CD4-positive, alpha-beta T cell (primary cell): ENCODE measurements around the gene YPEL5. TPM values are rescaled to one million over a fixed set of nuclear protein-coding genes. Genes with fewer than 3 reads are reported as not detected.

Experiments used
- ATAC-seq: fragments of 200-7000 bp; cut with Tn5 transposase; one replicate; pipeline ENCODE4 v1.10.0; 2022; ENCODE audit warnings: mild to moderate bottlenecking; ENCODE audit not compliant: poor library complexity
- CTCF ChIA-PET: fragments of 350-600 bp; sonication (Branson Sonifier 250); formaldehyde crosslinking; loops from one replicate; lab custom pipeline; 2021; ENCODE audit warnings: antibody characterized with exemption, inconsistent platforms; lab: Charles Lee
- POLR2A ChIA-PET: fragments of 350-600 bp; sonication (Branson Sonifier 250); formaldehyde crosslinking; loops from one replicate; lab custom pipeline; 2021; ENCODE audit warnings: antibody characterized with exemption, inconsistent platforms; lab: Charles Lee
- DNase-seq, 14 experiments: peaks; one replicate each; pipeline ENCODE4 v3.0.0-alpha.2; 2013 to 2020; ENCODE audit warnings: mixed read lengths in 2 of 14
- H3K27ac ChIP-seq, 2 donors: one replicate each; pipeline versions ENCODE4 v1.5.1 to v1.7.0; 2013; ENCODE audit warnings: low read length in 2 of 2, low read depth in 1 of 2, mild to moderate bottlenecking in 1 of 2
- H3K27me3 ChIP-seq, 2 experiments: 1 replicate in 1 of 2; 2 replicates in 1 of 2; pipeline versions ENCODE4 v1.6.1 to v1.7.0; 2013; ENCODE audit warnings: low read length in 2 of 2, control low read depth in 1 of 2, mild to moderate bottlenecking in 1 of 2, moderate library complexity in 1 of 2; ENCODE audit not compliant: insufficient read depth in 2 of 2, control insufficient read depth in 1 of 2
- H3K36me3 ChIP-seq: one replicate; pipeline ENCODE4 v1.6.1; 2013; ENCODE audit warnings: low read length, control low read depth; ENCODE audit not compliant: insufficient read depth
- H3K4me1 ChIP-seq: one replicate; pipeline ENCODE4 v1.6.1; 2013; ENCODE audit warnings: low read length, control low read depth; ENCODE audit not compliant: insufficient read depth
- H3K4me3 ChIP-seq: one replicate; pipeline ENCODE4 v1.5.1; 2013; ENCODE audit warnings: mild to moderate bottlenecking, low read length, moderate library complexity
- H3K9me3 ChIP-seq, 2 experiments: 1 replicate in 1 of 2; 2 replicates in 1 of 2; pipeline versions ENCODE4 v1.6.1 to v1.7.0; 2013; ENCODE audit warnings: low read length in 2 of 2, mild to moderate bottlenecking in 2 of 2, control low read depth in 1 of 2, moderate library complexity in 1 of 2; ENCODE audit not compliant: control insufficient read depth in 1 of 2, insufficient read depth in 1 of 2
- H3K27ac Mint-ChIP-seq: one replicate; pipeline ENCODE4 v1.8.0; 2020; ENCODE audit warnings: mixed read lengths
- H3K27me3 Mint-ChIP-seq: one replicate; pipeline ENCODE4 v1.8.0; 2021; ENCODE audit warnings: mixed read lengths
- H3K36me3 Mint-ChIP-seq: one replicate; pipeline ENCODE4 v1.8.0; 2021; ENCODE audit warnings: low read depth, mixed read lengths
- H3K4me1 Mint-ChIP-seq: one replicate; pipeline ENCODE4 v1.8.0; 2021; ENCODE audit warnings: low read depth, mixed read lengths
- H3K4me3 Mint-ChIP-seq: one replicate; pipeline ENCODE4 v1.8.0; 2020; ENCODE audit warnings: mild to moderate bottlenecking, mixed read lengths
- H3K9me3 Mint-ChIP-seq: one replicate; pipeline ENCODE4 v1.8.0; 2020; ENCODE audit warnings: mixed read lengths
- CTCF ChIP-seq: fragments of 200-600 bp; IDR thresholded peaks from one replicate; pipeline ENCODE4 v1.8.0; 2022; ENCODE audit warnings: antibody characterized with exemption, mild to moderate bottlenecking
- intact Hi-C, 2 experiments: fragments of 100-400 bp; cut with DNase I in 1 of 2; cut with micrococcal nuclease in 1 of 2; formaldehyde crosslinking; loops; one replicate each; pipeline versions ENCODE4 v1.15.1 to v1.9.0; 2023 to 2025; cut with DNase I, micrococcal nuclease
- total RNA-seq, 174 experiments: library from RNA in 2 of 174; stranded (reverse) in 2 of 174; gene quantifications; one replicate each; pipeline ENCODE4 v1.2.3 and lab custom pipeline; 2021 to 2026

The YPEL5 gene
- total RNA-seq, 2 experiments from 2014 or later, result 932 to 972 TPM

GRCh38 chr2:30108192-30108591 lies 38.6 kb upstream of the YPEL5 start:
- no peak overlapping the region for H3K4me3 ChIP-seq
- Mint-ChIP-seq H3K9me3 (no peaks in the 10 kb centered on the region), H3K27me3 (peaks cover 5% of the 10 kb centered on the region), H3K27ac (no peak overlapping the region), H3K4me3 (no peak overlapping the region), H3K36me3 (no peaks in the 10 kb centered on the region), H3K4me1 (no peaks in the 10 kb centered on the region)
- no peaks in the 10 kb centered on the region for H3K27me3 ChIP-seq
- intact Hi-C loops, result no loop called here
- no peak for DNase-seq
- no peaks in the 10 kb centered on the region for H3K36me3 ChIP-seq
- H3K4me1 ChIP-seq, result no peaks in the 10 kb centered on the region
- no peaks in the 10 kb centered on the region for H3K9me3 ChIP-seq
- no peak for TF ChIP-seq CTCF
- H3K27ac ChIP-seq, result no peak overlapping the region
- ChIA-PET CTCF (no interaction called here), POLR2A (no interaction called here)
- ATAC-seq, result no peak

- Mint-ChIP-seq H3K4me3 (no peak overlapping the region), H3K4me1 (no peaks in the 10 kb centered on the region), H3K9me3 (no peaks in the 10 kb centered on the region), H3K36me3 (no peaks in the 10 kb centered on the region), H3K27me3 (no peaks in the 10 kb centered on the region), H3K27ac (no peak overlapping the region)
- no peaks in the 10 kb centered on the region for H3K4me1 ChIP-seq
- DNase-seq (no peak), ATAC-seq (no peak)
- H3K36me3 ChIP-seq, result no peaks in the 10 kb centered on the region
- ChIA-PET POLR2A (no interaction called here), CTCF (no interaction called here)
- H3K9me3 ChIP-seq, result no peaks in the 10 kb centered on the region
- no peak for TF ChIP-seq CTCF
- H3K27ac ChIP-seq, result no peak overlapping the region
- no peak overlapping the region for H3K4me3 ChIP-seq
- H3K27me3 ChIP-seq, result no peaks in the 10 kb centered on the region
- intact Hi-C loops, result no loop called here
Observed at GRCh38 chr2:30108851-30109250, 38.0 kb upstream of the YPEL5 start.

- Mint-ChIP-seq H3K4me3 (no peak overlapping the region), H3K4me1 (no peaks in the 10 kb centered on the region), H3K27ac (no peak overlapping the region), H3K9me3 (no peaks in the 10 kb centered on the region), H3K27me3 (no peaks in the 10 kb centered on the region), H3K36me3 (no peaks in the 10 kb centered on the region)
- no peaks in the 10 kb centered on the region for H3K9me3 ChIP-seq
- no peaks in the 10 kb centered on the region for H3K4me1 ChIP-seq
- intact Hi-C loops, result no loop called here
- ChIA-PET CTCF (no interaction called here), POLR2A (no interaction called here)
- DNase-seq (no peak), ATAC-seq (no peak)
- H3K27ac ChIP-seq, result no peak overlapping the region
- no peak overlapping the region for H3K4me3 ChIP-seq
- no peaks in the 10 kb centered on the region for H3K36me3 ChIP-seq
- H3K27me3 ChIP-seq, result no peaks in the 10 kb centered on the region
- TF ChIP-seq CTCF, result no peak
Observed at GRCh38 chr2:30109856-30110255, 37.0 kb upstream of the YPEL5 start.
